ENCODE data around the gene PPTC7.

Gene PPTC7

GRCh38 chr12:110555577-110556406 is 27.3 kb downstream of the PPTC7 start:
- H3K9me3 ChIP-seq: no peaks in the 10 kb centered on the region
- no peak overlapping the region for H3K4me3 ChIP-seq
- peaks cover 0 to 35% (median 16%) of the 10 kb centered on the region in 4 donors for H3K4me1 ChIP-seq
- DNase-seq: no peak
- intact Hi-C loops (cut with DNase I; ENCODE audit: low total_unique reads): no loop called here
- H3K27ac ChIP-seq: no peak overlapping the region
- peaks cover 0 to 4% (median 2%) of the 10 kb centered on the region in 3 donors for H3K36me3 ChIP-seq
- H3K27me3 ChIP-seq: no peaks in the 10 kb centered on the region
- no peak for TF ChIP-seq CTCF (IDR thresholded peaks at IDR 0.05)

GRCh38 chr12:110554184-110554583 is 28.9 kb downstream of the PPTC7 start:
- peaks cover 0 to 33% (median 16%) of the 10 kb centered on the region in 4 donors for H3K4me1 ChIP-seq

GRCh38 chr12:110550981-110551380 is 32.1 kb downstream of the PPTC7 start:
- no peaks in the 10 kb centered on the region for H3K27me3 ChIP-seq
- TF ChIP-seq CTCF (IDR thresholded peaks at IDR 0.05): no peak
- no peak for DNase-seq
- no peak overlapping the region for H3K4me3 ChIP-seq
- peaks cover 0 to 31% (median 13%) of the 10 kb centered on the region in 4 donors for H3K4me1 ChIP-seq
- intact Hi-C loops (cut with DNase I; ENCODE audit: low total_unique reads): no loop called here
- no peaks in the 10 kb centered on the region for H3K9me3 ChIP-seq
- H3K36me3 ChIP-seq: peaks cover 0 to 13% (median 5%) of the 10 kb centered on the region in 3 donors
- H3K27ac ChIP-seq: no peak overlapping the region

More at GRCh38 chr12:110554184-110554583, 28.9 kb downstream of the PPTC7 start:
- no peak for TF ChIP-seq CTCF (IDR thresholded peaks at IDR 0.05)
- no peak for DNase-seq
- Histone ChIP-seq H3K27ac (no peak overlapping the region), H3K9me3 (no peaks in the 10 kb centered on the region), H3K27me3 (no peaks in the 10 kb centered on the region), H3K36me3 (peaks cover 0 to 9% (median 5%) of the 10 kb centered on the region in 3 donors), H3K4me3 (no peak overlapping the region)
- intact Hi-C loops (cut with DNase I; ENCODE audit: low total_unique reads): no loop called here

- intact Hi-C loops (cut with DNase I; ENCODE audit: low total_unique reads): no loop called here
- Histone ChIP-seq H3K9me3 (no peaks in the 10 kb centered on the region), H3K27ac (no peak overlapping the region), H3K4me3 (no peak overlapping the region), H3K4me1 (peaks cover 0 to 31% (median 17%) of the 10 kb centered on the region in 4 donors), H3K36me3 (peaks cover 0 to 18% (median 5%) of the 10 kb centered on the region in 3 donors), H3K27me3 (no peaks in the 10 kb centered on the region)
- DNase-seq: no peak
- no peak for TF ChIP-seq CTCF (IDR thresholded peaks at IDR 0.05)
Observed at GRCh38 chr12:110549716-110550115, 33.4 kb downstream of the PPTC7 start.

GRCh38 chr12:110548678-110549077 is 34.4 kb downstream of the PPTC7 start:
- DNase-seq: no peak
- TF ChIP-seq CTCF (IDR thresholded peaks at IDR 0.05): no peak
- Histone ChIP-seq H3K36me3 (peaks cover 0 to 20% (median 5%) of the 10 kb centered on the region in 3 donors), H3K27ac (no peak overlapping the region), H3K4me3 (no peak overlapping the region), H3K4me1 (peaks cover 0 to 40% (median 25%) of the 10 kb centered on the region in 4 donors), H3K9me3 (no peaks in the 10 kb centered on the region), H3K27me3 (no peaks in the 10 kb centered on the region)
- intact Hi-C loops (cut with DNase I; ENCODE audit: low total_unique reads): no loop called here

Data from tibial artery (tissue), 4 donors.